ENCODE data around the gene RMND5B.

DNA sequence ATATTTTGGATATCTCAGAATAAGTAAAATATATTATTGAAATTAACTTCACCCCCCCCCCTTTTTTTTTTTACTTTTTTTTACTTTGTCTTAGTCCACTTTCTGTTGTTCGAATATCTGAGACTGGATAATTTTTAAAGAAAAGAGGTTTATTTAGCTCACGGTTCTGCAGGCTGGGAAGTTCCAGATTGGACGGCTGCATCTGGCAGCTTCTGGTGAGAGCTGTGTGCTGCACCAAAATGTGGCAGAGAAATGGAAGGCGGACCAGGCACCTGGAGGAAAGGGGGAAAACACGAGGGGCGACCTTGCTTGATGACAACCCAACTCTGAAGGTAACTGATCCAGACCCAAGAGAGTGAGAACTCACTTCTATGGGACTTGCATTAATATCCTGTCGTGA lies 62.0 kb downstream of the RMND5B start:
- TF ChIP-seq EP300 (IDR thresholded peaks at IDR 0.05), result no peak
- TF ChIP-seq, protein P1, sequence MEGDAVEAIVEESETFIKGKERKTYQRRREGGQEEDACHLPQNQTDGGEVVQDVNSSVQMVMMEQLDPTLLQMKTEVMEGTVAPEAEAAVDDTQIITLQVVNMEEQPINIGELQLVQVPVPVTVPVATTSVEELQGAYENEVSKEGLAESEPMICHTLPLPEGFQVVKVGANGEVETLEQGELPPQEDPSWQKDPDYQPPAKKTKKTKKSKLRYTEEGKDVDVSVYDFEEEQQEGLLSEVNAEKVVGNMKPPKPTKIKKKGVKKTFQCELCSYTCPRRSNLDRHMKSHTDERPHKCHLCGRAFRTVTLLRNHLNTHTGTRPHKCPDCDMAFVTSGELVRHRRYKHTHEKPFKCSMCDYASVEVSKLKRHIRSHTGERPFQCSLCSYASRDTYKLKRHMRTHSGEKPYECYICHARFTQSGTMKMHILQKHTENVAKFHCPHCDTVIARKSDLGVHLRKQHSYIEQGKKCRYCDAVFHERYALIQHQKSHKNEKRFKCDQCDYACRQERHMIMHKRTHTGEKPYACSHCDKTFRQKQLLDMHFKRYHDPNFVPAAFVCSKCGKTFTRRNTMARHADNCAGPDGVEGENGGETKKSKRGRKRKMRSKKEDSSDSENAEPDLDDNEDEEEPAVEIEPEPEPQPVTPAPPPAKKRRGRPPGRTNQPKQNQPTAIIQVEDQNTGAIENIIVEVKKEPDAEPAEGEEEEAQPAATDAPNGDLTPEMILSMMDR (IDR thresholded peaks at IDR 0.05), result no peak
- no peak for TF ChIP-seq POLR2AphosphoS5 (IDR thresholded peaks at IDR 0.05)
- TF ChIP-seq POLR2A (IDR thresholded peaks at IDR 0.05), result no peak

All from stomach (tissue), 4 donors.